CD1c-positive myeloid dendritic cell (primary cell): ENCODE measurements around the gene CDX1.
"Not testable (repeated sequence)": the region's sequence is repeated elsewhere in the genome, so short reads cannot be mapped to it uniquely, and the experiment has no call there.

Experiments used
- DNase-seq: peaks from one replicate; pipeline ENCODE4 v3.0.0-alpha.2; 2016; ENCODE audit errors: extremely low spot score

Gene CDX1

DNA sequence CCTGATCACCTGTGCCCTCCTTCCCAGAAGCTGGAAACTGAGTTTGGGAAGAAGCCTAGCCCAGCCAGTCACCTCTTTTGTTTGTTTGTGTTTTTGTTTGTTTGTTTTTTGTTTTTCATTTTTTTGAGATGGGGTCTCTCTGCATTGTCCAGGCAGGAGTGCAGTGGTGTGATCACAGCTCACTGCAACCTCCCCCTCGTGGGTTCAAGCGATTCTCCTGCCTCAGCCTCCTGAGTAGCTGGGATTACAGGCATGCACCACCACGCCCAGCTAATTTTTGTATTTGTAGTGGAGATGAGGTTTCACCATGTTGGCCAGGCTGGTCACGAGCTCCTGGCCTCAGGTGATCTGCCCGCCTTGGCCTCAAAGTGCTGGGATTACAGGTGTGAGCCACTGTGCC is 67.1 kb downstream of the CDX1 start:
- not testable (repeated sequence) for DNase-seq
